NCI-H226 (cell line): ENCODE measurements around the gene LSM3.

ENCODE experiments used
- DNase-seq: peaks from one replicate; pipeline ENCODE4 v3.0.0-alpha.2; 2015

LSM3 gene

DNA sequence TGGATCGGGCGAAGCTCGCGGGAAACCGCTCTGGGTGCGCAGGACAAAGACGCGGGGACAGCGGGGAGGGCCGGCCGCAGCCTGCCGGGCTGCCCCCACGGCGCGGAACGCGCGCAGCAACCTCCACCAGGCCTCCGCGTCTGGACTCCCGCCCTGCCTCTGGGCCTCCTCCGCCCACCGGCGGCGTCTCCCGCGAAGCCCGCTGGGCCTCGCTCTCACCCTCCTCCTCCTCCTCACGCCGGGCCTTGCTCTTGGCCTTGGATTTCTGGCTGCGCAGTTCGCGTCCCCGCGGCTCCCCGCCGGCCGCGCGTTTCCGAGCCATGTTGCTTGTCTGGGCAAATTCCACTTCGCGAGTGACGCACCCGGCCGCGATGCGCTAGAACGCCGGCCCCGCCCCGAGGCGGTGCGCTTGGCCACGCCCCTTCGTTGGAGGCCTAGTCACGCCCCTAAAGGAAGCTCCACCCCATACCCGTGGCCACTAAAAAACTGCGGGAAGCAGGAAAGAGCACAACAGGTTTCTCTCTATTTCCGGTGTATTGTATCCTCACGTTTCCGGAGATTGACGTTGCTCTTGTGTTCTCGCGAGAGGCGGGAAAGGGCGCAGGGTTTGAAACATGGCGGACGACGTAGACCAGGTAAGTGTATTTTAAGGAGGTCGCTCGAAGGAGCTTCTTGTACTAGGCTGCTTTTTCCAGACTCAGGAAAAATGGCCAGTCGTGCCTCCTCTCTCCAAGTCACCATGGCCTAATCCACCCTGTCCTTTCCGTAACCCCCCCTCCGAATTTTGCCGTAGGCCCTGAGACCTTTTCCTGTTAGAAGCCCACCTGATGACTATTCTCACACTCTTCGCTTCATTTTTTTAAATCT is at the start of gene LSM3, which contains the start of gene XPC:
Gene LSM3 (plus strand): TSS at position 571 of the 867 bp plus-strand sequence. CDS start 44 bp downstream, at position 615.
Gene XPC (minus strand): TSS at position 355 of the 867 bp plus-strand sequence. CDS start 33 bp downstream, at position 322.
- DNase-seq, result peak; percentile 95

DNA sequence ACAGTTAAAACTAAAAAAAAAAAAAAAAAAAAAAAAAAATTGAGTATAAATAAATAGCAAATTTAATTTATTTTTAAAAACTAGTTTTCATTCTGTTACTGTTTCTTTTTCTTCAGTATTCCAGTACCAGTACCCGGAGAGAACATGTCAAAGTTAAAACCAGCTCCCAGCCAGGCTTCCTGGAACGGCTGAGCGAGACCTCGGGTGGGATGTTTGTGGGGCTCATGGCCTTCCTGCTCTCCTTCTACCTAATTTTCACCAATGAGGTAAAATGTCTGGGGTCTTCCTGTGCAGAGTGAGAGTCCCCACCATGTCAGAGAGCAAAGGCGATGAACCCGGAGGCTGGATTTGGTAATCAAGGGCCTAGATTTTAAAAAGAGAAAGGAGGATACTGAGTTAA is 49.3 kb upstream of the LSM3 start:
- DNase-seq, result no peak

DNA sequence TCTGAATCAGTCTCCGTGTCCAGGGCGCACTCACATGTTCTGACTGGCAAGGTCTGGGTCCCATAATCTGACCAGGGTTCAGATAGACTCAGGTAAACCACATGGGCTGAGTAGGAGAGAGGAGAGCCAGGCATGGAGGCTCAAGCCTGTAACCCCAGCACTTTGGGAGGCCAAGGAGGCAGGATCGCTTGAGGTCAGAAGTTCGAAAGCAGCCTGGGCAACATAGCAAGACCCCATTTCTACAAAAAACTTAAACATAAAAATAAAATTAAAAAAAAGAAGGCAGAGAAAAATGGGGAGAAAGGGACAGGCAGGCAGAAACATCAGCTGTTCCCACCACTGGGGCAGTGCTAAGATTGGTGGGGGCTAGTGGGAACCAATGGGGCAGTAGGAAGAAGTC is 48.4 kb upstream of the LSM3 start:
- DNase-seq, result no peak

DNA sequence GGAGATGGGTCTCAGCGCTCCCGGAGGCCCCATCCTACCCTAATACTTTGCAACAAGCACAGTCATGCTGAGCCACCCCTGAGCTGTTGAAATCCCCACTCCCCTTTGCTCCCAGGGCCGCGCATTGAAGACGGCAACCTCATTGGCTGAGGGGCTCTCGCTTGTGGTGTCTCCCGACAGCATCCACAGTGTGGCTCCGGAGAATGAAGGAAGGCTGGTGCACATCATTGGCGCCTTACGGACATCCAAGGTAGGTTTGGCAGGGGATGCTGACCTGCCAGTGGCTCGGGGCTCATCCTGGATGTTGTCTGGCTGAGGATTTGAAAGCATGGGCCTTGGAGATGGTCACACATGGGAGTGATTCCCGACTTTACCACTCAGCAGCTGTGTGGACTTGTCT is 47.9 kb upstream of the LSM3 start:
- no peak for DNase-seq

DNA sequence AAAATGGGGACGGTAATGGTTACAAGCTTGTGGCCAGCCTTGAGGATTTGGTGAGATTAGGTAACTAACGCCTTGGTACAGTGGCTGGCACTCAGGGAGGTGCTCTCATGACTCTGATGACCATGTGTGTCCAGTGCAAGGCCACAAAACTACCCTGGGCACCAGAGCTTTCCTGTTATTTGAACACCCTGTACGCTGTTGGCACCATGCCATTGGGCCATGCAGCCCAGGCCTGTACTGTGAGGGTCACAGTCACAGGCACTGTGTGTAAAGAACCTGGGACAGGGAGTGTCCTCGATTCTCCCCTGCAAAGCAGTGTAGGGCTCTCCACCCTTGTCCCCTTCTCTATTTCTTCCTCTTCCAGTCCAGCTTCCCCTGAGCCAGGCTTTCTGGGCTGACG is 47.5 kb upstream of the LSM3 start:
- no peak for DNase-seq

DNA sequence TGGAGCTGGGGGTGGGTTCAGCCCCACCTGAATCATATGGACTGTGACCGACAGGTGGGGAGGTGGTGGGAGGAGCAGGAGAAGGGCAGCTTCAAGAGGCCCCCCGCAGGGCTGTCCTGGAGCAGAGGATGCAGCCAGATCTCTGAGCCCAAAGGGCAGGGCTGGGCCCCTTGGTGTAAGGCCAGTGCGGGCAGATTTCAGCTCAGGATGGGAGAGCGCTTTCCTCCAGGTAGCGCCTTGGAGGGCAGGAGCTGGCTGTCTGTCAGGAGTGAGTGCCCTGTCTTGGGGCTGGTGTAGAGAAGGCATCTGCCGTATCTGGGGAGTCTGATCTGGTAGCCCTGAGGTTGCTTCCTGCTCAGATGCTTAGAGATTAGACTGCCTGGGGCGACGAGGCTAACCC is 46.5 kb upstream of the LSM3 start:
- DNase-seq, result no peak

DNA sequence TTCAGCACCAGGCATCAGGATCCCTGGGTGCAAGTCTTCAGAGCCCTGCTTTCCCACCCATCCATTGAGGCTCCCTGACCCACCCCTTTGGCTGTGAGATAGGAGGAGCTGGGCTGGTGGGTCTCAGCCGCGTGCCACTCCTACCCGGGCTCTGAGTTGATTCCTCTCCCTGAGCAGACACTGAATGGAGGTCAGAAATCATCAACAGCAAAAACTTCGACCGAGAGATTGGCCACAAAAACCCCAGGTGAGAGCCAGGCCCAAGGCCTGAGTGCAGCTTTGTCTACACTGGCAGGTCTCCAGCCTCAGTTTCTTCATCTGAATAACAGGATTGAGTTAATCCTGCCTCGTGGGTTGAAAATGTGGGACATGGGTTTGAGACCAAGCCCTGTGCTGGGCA is 45.9 kb upstream of the LSM3 start:
- DNase-seq, result no peak

DNA sequence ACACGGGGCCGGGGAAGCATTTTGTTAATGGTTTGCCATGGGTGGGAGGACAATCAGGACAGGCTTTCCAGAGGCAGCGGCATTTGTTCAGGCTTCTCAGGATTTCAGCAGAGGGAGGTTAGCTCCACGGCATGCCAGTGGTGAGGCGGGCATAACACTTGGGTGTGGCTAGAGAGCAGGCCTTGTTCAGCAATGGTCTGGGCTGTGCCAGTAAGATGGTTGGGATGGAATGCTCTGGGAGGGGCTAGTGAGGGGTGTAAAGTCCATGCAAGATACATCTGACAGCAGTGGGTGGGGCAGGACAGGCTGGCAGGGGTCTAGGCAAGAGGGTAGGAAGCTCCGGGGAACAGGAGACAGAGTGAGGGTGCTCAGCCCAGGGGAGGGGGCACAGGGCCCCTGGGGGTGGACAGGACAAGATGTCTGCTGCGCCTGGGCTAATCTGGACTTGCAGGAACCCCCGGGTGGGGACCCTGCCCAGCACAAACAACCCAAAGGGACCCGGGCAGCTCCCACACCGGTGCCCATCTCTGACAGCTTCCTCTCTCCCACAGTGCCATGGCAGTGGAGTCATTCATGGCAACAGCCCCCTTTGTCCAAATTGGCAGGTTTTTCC is 45.3 kb upstream of the LSM3 start:
- peak; percentile 63 for DNase-seq

DNA sequence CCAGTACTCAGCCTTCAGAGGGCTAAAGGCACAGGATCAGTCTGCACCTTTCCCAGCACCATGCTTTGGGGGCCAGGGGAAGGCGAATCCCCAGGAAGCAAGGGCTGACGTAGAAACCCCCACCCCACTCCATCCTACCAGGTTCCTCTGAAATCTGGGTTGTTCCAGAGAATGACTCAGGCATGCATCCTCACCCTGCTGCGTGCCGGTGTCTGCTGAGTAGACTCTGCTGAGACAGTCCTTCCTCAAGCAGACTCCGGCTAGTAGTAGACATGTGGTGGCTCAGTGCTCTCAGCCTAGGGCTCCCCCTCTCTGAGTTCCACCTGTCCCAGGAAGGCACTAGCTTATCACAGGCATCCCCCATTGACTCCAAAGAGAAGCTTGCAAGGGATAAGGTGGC is 44.7 kb upstream of the LSM3 start:
- no peak for DNase-seq

DNA sequence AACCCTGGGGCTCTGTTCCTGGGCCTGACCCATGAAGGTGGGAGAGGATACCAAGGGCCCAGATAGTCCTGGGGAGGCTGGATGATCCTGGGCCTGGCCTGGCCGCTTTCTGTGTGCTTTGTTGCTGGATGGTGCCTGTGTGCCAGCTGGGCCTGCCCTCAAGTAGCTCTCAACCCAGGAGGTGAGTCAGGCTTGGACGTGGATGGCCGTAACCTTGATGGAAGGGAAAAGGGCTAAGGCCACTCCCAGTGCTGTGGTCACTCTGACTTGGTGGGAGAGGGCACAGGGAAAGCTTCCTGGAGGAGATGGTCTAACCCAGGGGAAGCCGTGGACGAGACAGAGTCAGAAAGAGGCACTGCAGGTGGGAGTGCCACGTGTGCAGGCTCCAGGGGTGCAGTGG is 44.3 kb upstream of the LSM3 start:
- no peak for DNase-seq

DNA sequence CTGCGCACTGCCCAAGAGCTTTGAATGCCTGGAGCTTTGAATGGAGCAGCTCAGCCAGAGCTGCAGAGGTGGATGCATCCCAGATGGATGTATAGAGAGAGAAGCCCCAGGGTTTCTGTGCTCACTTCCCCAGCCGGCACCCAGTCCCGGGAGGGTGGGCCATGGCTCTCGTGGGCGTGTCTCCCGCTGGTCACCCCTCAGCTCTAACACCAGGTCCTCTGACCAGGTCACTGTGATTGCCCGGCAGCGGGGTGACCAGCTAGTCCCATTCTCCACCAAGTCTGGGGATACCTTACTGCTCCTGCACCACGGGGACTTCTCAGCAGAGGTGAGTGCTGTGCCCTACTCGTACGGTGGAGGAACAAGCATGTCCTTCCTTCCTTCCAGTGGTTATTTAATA is 43.0 kb upstream of the LSM3 start:
- DNase-seq, result no peak

DNA sequence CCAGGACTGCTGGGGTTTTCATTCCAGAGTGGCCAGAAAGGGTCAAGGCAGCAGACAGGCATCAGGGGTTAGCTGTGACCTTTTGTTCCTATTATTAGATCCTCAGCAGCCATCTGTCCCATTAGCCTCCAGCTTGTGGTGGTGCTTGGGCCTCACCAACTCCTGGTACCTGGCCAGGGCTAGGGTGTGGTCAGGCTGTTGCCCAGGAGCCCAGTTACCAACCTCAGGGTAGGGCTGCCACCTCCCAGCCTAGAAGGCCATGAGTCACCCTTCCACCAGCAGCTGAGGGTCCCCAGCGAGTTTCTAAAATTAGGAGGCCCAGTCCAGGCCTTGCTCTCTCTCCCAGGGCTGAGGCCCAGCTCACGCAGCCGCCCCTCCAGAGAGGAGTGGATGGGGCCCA is 41.6 kb upstream of the LSM3 start:
- peak; percentile 39 for DNase-seq

DNA sequence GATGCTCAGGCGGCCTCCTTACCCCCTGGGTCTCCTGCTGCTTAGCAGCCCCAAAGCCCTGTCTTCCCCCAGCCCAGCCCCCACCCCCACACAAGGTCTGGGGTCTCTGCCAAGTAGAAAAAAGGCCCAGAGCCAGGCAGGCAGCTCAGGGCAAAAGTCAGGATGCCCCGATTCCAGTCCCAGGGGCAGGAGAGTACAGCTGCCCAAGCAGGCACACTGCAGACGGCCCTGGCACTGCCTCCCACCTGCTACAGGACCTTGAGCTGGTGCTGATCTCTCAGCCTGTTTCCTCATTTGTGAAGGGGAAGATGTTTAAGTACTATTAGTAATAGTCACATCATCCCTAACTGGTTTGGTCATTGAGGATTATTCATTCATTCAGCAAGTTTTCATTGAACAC is 41.2 kb upstream of the LSM3 start:
- no peak for DNase-seq

DNA sequence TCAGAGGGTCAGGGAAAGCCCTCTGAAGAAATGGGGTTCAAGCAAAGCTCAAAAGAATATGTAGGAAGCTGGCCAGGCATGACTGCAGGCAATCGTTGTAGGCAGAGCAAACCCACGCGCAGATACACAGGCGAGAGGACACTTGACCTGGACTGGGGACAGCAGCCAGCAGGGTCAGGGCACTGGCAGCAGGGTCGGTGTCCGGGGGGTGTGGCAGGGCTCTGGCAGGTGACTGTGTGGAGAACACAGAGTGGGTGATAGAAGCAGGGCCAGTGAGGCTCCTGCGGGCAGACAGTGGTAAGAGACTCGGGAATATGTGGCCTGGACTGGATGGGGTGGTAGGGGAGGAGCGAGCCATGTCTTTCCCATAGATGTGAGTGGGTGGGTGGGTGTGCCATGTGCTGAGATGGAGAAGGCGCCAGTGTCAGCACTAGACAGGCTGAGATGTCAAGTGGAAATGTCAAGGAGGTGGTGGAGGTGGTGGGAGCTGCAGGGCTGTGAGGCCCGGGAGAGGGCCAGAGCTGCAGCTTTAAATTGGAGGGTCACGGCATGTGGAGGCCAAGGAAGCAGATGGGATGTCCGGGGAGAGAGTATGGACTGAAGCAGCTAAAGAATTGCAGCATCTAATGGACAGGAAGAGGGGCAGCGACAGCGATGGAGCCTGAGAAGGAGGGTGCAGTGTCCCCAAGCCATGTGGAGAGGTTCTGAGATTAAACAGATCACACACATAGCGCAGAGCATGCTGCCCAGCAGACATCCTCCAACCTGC is 40.3 kb upstream of the LSM3 start:
- no peak for DNase-seq

DNA sequence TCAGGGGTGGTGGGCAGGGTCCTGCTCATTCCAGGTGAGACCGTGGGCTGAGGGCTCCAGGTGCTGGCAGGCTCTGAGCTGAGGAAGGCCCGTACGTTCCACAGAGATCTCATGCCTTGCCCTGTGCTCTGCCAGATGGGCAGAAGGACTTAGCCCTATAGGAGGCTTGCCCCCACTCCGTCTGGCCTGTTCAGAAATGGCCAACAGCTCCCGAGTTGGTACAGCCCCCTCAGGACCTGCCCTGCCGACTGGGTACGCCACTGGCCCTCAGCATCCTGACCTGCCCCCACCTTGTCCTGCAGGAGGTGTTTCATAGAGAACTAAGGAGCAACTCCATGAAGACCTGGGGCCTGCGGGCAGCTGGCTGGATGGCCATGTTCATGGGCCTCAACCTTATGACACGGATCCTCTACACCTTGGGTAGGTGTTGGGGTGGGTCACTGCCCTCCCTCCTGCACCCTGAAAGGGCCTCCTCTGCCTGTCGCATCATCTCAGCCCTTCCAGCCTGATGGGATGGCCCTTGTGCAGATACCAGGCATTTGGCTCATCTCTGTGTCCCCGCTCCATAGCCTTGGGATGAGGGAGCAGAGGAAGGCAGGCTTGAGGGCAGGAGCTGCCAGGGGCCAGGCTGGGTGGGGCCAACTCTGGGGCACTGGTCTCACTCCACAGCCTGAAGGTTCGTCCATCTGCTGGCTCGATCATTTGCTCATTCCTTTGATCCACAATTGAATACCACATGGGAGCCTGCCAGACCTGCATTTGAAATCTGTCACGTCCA is 39.5 kb upstream of the LSM3 start:
- no peak for DNase-seq

DNA sequence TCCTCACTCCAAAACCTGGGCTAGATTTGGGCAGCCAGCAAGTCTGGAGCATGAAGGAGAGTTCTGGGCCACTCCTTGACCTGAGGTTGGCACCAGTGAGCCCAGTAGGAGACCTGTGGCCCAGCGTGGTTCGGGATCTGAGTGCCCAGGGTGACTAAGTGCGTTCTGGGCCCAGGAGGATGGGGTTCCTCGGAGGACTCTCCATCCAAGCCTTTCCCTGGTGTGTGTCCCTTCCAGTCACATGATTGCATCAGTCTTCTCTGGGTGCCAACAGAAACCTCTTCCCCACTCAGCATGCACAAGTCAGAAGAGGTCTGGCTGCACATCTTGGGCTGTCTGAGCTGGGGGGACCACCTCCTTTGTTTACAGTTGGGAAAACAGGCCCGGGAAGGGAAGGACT is 38.8 kb upstream of the LSM3 start:
- no peak for DNase-seq

DNA sequence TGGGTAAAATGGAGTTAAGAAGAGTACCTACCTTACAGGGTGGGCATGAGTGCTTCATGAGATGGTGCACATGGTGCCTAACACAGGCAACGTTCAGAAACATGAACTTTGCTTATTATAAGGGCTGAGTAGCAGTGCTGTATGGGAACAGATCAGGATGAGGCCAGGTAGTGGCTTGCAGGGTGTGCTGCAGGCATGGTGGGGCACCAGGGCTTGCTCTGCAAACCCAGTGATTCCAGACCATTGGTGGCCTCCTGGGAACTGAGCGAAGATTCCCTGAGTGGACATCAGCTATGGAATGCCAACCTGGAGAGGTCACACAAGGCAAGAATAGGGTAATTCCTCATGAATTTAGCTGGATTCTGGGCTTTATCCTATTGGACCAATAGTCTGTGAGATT is 37.9 kb upstream of the LSM3 start:
- DNase-seq, result no peak

DNA sequence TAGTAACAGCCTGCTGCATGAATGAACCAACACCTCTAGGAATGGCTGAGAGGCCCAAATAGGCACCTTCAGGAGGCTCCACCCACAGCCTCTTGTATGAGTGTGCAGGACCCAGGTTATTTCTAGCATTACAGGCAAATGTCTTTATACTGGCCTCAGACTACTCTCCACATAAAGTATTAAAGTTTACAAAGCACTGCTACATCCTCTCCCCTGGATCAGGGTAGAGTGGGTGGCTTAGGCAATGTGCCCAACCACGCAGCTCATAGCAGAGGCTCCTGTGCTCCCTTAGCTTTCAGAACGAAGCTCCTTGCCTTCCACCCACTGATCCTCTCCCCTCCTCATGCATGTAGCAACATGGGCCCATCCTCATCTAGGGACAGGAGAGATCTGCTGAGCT is 37.5 kb upstream of the LSM3 start:
- DNase-seq, result no peak

DNA sequence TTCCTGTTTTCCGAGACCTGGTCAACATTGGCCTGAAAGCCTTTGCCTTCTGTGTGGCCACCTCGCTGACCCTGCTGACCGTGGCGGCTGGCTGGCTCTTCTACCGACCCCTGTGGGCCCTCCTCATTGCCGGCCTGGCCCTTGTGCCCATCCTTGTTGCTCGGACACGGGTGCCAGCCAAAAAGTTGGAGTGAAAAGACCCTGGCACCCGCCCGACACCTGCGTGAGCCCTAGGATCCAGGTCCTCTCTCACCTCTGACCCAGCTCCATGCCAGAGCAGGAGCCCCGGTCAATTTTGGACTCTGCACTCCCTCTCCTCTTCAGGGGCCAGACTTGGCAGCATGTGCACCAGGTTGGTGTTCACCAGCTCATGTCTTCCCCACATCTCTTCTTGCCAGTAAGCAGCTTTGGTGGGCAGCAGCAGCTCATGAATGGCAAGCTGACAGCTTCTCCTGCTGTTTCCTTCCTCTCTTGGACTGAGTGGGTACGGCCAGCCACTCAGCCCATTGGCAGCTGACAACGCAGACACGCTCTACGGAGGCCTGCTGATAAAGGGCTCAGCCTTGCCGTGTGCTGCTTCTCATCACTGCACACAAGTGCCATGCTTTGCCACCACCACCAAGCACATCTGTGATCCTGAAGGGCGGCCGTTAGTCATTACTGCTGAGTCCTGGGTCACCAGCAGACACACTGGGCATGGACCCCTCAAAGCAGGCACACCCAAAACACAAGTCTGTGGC is 36.8 kb upstream of the LSM3 start:
- no peak for DNase-seq

DNA sequence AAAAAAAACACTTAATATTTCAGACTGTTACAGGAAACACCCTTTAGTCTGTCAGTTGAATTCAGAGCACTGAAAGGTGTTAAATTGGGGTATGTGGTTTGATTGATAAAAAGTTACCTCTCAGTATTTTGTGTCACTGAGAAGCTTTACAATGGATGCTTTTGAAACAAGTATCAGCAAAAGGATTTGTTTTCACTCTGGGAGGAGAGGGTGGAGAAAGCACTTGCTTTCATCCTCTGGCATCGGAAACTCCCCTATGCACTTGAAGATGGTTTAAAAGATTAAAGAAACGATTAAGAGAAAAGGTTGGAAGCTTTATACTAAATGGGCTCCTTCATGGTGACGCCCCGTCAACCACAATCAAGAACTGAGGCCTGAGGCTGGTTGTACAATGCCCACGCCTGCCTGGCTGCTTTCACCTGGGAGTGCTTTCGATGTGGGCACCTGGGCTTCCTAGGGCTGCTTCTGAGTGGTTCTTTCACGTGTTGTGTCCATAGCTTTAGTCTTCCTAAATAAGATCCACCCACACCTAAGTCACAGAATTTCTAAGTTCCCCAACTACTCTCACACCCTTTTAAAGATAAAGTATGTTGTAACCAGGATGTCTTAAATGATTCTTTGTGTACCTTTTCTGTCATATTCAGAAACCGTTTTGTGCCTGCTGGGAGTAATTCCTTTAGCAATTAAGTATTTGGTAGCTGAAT is 35.9 kb upstream of the LSM3 start:
- no peak for DNase-seq
